ENCODE results near the gene TRIP12. TPM values are rescaled to one million over a fixed set of nuclear protein-coding genes. Genes with fewer than 3 reads are reported as not detected.
A peak's percentile ranks its signal among the peaks of the same experiment; 100 is the strongest.
"Not testable (repeated sequence)": the region's sequence is repeated elsewhere in the genome, so short reads cannot be mapped to it uniquely, and the experiment has no call there.

Gene TRIP12
- total RNA-seq, 1 donor = 210 TPM

DNA sequence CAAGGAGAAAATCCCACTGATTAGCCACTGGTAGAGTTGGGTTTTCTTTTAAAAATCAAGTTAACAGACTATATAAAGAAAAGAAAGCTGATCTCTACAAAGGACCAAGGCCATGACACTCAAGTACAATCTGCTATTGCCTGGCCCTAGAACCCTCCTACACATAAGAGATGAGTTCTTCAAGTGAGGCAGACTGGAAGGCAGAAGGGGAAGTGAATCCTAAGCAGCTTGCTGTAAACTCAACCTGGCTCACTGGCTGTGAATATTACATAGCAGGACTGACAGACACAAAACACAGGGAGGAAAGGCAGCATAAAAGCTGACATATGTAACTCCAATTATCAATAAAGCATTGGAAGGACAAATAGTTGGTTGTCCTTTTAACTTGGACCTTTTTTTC lies 65.4 kb downstream of the TRIP12 start:
- no peak overlapping the region for H3K4me3 ChIP-seq (ENCODE audit: low read depth, low read length)
- TF ChIP-seq, protein P1, sequence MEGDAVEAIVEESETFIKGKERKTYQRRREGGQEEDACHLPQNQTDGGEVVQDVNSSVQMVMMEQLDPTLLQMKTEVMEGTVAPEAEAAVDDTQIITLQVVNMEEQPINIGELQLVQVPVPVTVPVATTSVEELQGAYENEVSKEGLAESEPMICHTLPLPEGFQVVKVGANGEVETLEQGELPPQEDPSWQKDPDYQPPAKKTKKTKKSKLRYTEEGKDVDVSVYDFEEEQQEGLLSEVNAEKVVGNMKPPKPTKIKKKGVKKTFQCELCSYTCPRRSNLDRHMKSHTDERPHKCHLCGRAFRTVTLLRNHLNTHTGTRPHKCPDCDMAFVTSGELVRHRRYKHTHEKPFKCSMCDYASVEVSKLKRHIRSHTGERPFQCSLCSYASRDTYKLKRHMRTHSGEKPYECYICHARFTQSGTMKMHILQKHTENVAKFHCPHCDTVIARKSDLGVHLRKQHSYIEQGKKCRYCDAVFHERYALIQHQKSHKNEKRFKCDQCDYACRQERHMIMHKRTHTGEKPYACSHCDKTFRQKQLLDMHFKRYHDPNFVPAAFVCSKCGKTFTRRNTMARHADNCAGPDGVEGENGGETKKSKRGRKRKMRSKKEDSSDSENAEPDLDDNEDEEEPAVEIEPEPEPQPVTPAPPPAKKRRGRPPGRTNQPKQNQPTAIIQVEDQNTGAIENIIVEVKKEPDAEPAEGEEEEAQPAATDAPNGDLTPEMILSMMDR (IDR thresholded peaks at IDR 0.05; ENCODE audit: insufficient read depth, low read length) = no peak
- no peak for DNase-seq (ENCODE audit: low read depth)

DNA sequence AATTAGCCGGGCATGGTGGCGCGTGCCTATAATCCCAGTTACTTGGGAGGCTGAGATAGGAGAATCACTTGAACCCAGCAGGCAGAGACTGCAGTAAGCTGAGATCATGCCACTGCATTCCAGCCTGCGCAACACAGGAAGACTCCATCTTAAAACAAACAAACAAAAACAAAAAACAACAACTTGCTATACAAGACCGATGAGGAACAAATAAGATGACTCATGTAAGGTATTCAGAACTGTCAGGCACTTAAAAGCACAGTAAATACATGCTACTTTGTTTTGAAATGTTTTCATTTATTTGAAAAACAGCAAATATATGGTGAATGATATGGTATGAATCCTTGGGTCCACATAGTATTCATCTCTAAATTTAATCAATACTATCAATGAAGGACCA lies 66.7 kb downstream of the TRIP12 start:
- DNase-seq (ENCODE audit: low read depth) = no peak
- TF ChIP-seq, protein P1 (IDR thresholded peaks at IDR 0.05; ENCODE audit: insufficient read depth, low read length) = no peak
- no peak overlapping the region for H3K4me3 ChIP-seq (ENCODE audit: low read depth, low read length)

DNA sequence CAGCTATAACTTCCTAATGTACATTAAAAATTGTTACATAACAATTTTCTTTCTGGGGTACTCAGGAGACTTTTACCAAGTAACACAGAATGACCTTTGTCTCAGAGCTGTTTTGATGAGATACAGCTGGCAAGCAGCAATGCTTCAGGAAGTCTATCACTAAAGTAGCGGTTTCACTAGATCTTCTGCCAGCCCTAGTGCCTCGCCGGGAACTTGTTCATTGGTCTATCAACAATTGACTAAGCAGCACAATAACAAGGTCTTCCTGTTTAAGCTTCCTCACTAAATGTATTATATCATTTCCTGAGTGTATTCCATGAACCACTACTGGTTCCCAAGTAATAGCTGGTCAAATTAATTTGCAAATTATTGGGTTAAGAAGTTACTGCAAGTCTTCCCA lies 69.2 kb downstream of the TRIP12 start:
- H3K4me3 ChIP-seq (ENCODE audit: low read depth, low read length) = no peak overlapping the region
- DNase-seq (ENCODE audit: low read depth) = peak; percentile 61
- TF ChIP-seq, protein P1 (IDR thresholded peaks at IDR 0.05; ENCODE audit: insufficient read depth, low read length) = no peak

DNA sequence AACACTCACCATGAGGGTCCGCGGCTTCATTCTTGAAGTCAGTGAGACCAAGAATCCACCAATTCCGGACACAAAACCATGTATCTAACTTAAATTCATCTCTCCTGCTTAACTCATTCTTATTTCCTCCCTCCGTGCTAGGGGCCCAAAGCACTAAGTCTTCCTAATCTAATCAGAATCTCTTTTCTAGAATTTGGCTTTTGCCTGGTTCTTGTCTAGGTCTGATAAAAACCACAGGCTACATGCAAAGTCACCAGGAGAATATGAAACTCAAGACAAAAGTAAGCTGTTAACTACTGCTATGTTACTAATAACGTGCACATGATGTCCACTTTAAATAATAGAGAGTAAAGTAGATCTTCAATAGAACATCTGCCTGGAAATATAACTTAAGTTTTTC lies 69.9 kb downstream of the TRIP12 start:
- H3K4me3 ChIP-seq (ENCODE audit: low read depth, low read length) = no peak overlapping the region
- no peak for DNase-seq (ENCODE audit: low read depth)
- TF ChIP-seq, protein P1 (IDR thresholded peaks at IDR 0.05; ENCODE audit: insufficient read depth, low read length) = no peak

DNA sequence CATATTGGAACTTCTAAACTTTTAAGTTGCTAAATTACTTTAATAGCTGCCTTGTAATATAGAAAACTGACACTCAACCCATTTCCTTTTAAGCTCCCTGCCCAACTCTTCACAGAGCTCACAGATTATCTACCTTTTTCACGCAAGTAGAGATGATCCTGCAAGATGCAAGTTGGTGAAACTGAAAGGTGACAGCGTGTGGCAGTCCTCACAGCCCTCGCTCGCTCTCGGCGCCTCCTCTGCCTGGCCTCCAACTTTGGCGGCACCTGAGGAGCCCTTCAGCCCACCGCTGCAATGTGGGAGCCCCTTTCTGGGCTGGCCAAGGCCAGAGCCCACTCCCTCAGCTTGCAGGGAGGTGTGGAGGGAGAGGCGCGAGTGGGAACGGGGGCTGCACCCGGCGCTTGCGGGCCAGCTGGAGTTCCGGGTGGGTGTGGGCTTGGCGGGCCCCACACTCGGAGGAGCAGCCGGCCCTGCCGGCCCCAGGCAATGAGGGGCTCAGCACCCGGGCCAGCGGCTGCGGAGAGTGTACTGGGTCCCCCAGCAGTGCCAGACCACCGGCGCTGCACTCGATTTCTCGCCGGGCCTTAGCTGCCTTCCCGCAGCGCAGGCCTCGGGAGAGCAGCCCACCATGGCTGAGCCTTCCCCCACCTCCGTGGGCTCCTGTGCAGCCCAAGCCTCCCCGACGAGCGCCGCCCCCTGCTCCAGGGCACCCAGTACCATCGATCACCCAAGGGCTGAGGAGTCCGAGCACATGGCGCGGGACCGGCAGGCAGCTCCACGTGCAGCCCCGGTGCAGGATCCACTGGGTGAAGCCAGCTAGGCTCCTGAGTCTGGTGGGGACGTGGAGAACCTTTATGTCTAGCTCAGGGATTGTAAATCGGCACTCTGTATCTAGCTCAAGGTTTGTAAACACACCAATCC lies 71.2 kb downstream of the TRIP12 start:
- DNase-seq (ENCODE audit: low read depth) = not testable (repeated sequence)

DNA sequence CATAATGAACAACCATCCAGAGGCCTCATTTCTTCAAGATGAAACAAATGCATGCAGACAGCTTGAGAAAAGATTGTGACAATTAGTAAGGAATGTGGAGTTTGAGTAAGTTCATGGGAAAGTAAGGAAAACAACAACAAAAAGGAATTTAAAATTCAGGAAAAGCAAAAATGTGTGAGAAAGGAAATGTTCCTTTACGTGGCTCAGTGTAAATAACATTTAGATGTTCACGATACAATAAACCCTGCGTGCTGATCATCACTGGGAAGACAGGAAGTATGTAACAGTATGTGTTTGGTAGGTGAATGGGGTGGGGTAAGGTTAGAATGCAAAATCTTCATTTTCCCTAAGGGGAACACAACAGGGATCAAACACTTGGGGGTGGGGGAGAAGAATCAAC lies 72.7 kb downstream of the TRIP12 start:
- no peak for DNase-seq (ENCODE audit: low read depth)
- H3K4me3 ChIP-seq (ENCODE audit: low read depth, low read length) = no peak overlapping the region
- TF ChIP-seq, protein P1 (IDR thresholded peaks at IDR 0.05; ENCODE audit: insufficient read depth, low read length) = no peak

More for the DNA sequence above, 71.2 kb downstream of the TRIP12 start:
- not testable (repeated sequence) for H3K4me3 ChIP-seq (ENCODE audit: low read depth, low read length)

DNA sequence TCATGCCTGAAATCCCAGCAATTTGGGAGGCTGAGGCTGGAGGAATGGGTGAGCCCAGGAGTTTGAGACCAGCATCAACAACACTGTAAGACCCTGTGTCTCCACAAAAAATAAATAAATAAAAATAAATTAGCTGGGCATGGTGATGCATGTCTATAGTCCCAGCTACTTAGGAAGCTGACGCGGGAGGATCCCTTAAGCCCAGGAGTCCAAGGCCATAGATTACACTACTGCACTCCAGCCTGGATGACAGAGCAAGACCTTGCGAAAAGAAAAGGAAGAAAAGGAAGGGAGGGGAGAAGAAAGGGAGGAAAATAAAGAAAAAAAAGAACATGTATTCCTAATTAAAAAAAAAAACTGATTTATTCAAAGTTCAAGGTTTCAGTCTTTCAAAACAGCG lies 78.2 kb downstream of the TRIP12 start:
- no peak for DNase-seq (ENCODE audit: low read depth)
- no peak overlapping the region for H3K4me3 ChIP-seq (ENCODE audit: low read depth, low read length)
- TF ChIP-seq, protein P1 (IDR thresholded peaks at IDR 0.05; ENCODE audit: insufficient read depth, low read length) = no peak
